PC-3 (cell line): Measurements from ENCODE around the gene CMC1. TPM values are rescaled to one million over a fixed set of nuclear protein-coding genes. Genes with fewer than 3 reads are reported as not detected.

Experiments
- ATAC-seq: fragments of 200-7000 bp; cut with Tn5 transposase; 2 replicates; pipeline ENCODE4 v1.9.1; 2020; ENCODE audit warnings: mild to moderate bottlenecking, moderate library complexity
- BruUV-seq: library from RNA; stranded (reverse); fragments of 400-500 nt; replicated peaks from 2 replicates; lab custom pipeline; 2021; lab: Mats Ljungman, UMichigan
- CTCF ChIA-PET: fragments of 300-600 bp; sonication (Branson Sonifier 250); formaldehyde crosslinking; loops from one replicate; lab custom pipeline; 2022; ENCODE audit warnings: antibody characterized with exemption; lab: Charles Lee
- POLR2A ChIA-PET: fragments of 300-600 bp; sonication (Branson Sonifier 250); formaldehyde crosslinking; loops from one replicate; lab custom pipeline; 2022; ENCODE audit warnings: antibody characterized with exemption; ENCODE audit not compliant: unreplicated experiment; lab: Charles Lee
- DNase-seq: peaks from one replicate; pipeline ENCODE4 v3.0.0-alpha.2; 2015
- H2AFZ ChIP-seq: fragments of 300-600 bp; sonication (generic); 2 replicates; pipeline ENCODE4 v1.6.0; 2016; ENCODE audit warnings: antibody characterized with exemption, low read length
- H3F3A ChIP-seq: fragments of 300-600 bp; sonication (generic); one replicate; pipeline ENCODE4 v1.6.0; 2017; ENCODE audit warnings: antibody characterized with exemption, low read length, control low read depth, mild to moderate bottlenecking; ENCODE audit not compliant: unreplicated experiment
- H3K27ac ChIP-seq: fragments of 300-600 bp; sonication (generic); 2 replicates; pipeline ENCODE4 v1.5.1; 2016; ENCODE audit warnings: mild to moderate bottlenecking, low read length
- H3K27me3 ChIP-seq: fragments of 300-600 bp; sonication (generic); 2 replicates; pipeline ENCODE4 v1.6.1; 2016; ENCODE audit warnings: low read length, mixed read lengths
- H3K36me3 ChIP-seq: fragments of 300-600 bp; sonication (generic); 2 replicates; pipeline ENCODE4 v1.6.1; 2016; ENCODE audit warnings: low read depth, mixed run types, low read length, mixed read lengths
- H3K4me1 ChIP-seq: fragments of 300-600 bp; sonication (generic); 2 replicates; pipeline ENCODE4 v1.5.1; 2016; ENCODE audit warnings: low read length; ENCODE audit not compliant: insufficient read depth
- H3K4me2 ChIP-seq: fragments of 300-600 bp; sonication (generic); 2 replicates; pipeline ENCODE4 v1.6.0; 2016; ENCODE audit warnings: low read length
- H3K4me3 ChIP-seq: fragments of 300-600 bp; sonication (generic); 2 replicates; pipeline ENCODE4 v1.5.1; 2016; ENCODE audit warnings: mild to moderate bottlenecking, low read length, mixed read lengths
- H3K79me2 ChIP-seq: fragments of 300-600 bp; sonication (generic); 2 replicates; pipeline ENCODE4 v1.6.1; 2017; ENCODE audit warnings: low read length, mixed read lengths
- H3K9ac ChIP-seq: fragments of 300-600 bp; sonication (generic); 2 replicates; pipeline ENCODE4 v1.6.0; 2016; ENCODE audit warnings: mild to moderate bottlenecking, low read length
- H3K9me2 ChIP-seq: fragments of 300-600 bp; sonication (generic); replicated peaks from 2 replicates; pipeline ENCODE4 v1.6.1; 2016; ENCODE audit warnings: mixed run types, low read length, mixed read lengths
- H3K9me3 ChIP-seq: fragments of 300-600 bp; sonication (generic); 2 replicates; pipeline ENCODE4 v1.6.1; 2016; ENCODE audit warnings: low read length, mixed read lengths
- H4K20me1 ChIP-seq: fragments of 300-600 bp; sonication (generic); 2 replicates; pipeline ENCODE4 v1.6.1; 2016; ENCODE audit warnings: low read length, mixed read lengths
- CTCF ChIP-seq: fragments of 300-600 bp; sonication (generic); conservative IDR thresholded peaks from 2 replicates; pipeline ENCODE4 v1.5.1; 2017; ENCODE audit warnings: antibody characterized with exemption, low read depth, mild to moderate bottlenecking, low read length
- EZH2 ChIP-seq: fragments of 300-600 bp; sonication (generic); IDR thresholded peaks from one replicate; pipeline ENCODE4 v1.6.1; 2017; ENCODE audit warnings: antibody characterized with exemption, mild to moderate bottlenecking, low read length; ENCODE audit not compliant: unreplicated experiment
- EZH2phosphoT487 ChIP-seq: fragments of 300-600 bp; sonication (generic); IDR thresholded peaks from 2 replicates; pipeline ENCODE4 v1.6.1; 2018; ENCODE audit warnings: mild to moderate bottlenecking, antibody characterized with exemption, low read length, borderline replicate concordance
- intact Hi-C: fragments of 100-400 bp; cut with micrococcal nuclease; formaldehyde crosslinking; loops from 2 replicates; pipeline ENCODE4 v1.9.0; 2023
- total RNA-seq: library from RNA; depleted of rRNA; stranded (reverse); fragments of >200 nt; gene quantifications from 2 replicates; pipeline ENCODE4 v1.2.3, GENCODE V29; 2014

Gene CMC1
- total RNA-seq, 1 experiment from 2014 or later: 16.7 TPM

DNA sequence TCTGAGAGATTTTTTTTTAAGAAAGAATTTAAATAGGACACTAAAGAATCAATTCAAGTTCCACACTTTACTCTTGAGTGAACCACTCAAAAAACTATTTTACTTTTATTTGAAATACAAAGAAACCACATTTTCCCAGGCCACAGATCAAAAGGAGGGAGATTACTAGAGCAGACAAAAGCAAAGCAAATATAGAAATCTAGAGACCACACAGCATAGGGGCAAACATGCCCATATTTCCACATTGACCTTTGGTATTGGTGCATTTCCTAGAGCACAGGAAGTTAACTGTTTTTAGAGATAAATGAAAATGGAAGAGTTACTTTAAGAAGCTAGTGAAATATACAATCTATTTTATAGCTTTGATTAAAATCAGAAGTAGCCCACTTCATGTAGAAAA is 79.6 kb downstream of the CMC1 start:
- Histone ChIP-seq H3K9me3 (no peaks in the 10 kb centered on the region), H3K4me2 (no peak overlapping the region), H3K4me3 (no peak overlapping the region), H4K20me1 (no peaks in the 10 kb centered on the region), H3K79me2 (no peaks in the 10 kb centered on the region), H3K27ac (no peak overlapping the region), H3F3A (no peaks in the 10 kb centered on the region), H3K9ac (no peak overlapping the region), H3K27me3 (no peaks in the 10 kb centered on the region), H2AFZ (no peak overlapping the region), H3K36me3 (peaks cover 22% of the 10 kb centered on the region), H3K4me1 (no peaks in the 10 kb centered on the region), H3K9me2 (no peaks in the 10 kb centered on the region)
- TF ChIP-seq EZH2 (no peak), CTCF (no peak), EZH2phosphoT487 (no peak)
- intact Hi-C loops: loop anchor here (10.0 kb wide), 2 partner anchors 1006 to 1186 kb away; no protein-coding TSS in a partner anchor
- CTCF ChIA-PET: no interaction called here
- DNase-seq (no peak), ATAC-seq (no peak)
- POLR2A ChIA-PET: no interaction called here
- BruUV-seq: no TSS peak

- ChIA-PET POLR2A (no interaction called here), CTCF (interaction anchor here (0.6 kb wide), 1 partner anchor 586 kb away, joined by 3 read pairs; no protein-coding TSS in a partner anchor)
- no TSS peak for BruUV-seq
- Histone ChIP-seq H3F3A (no peaks in the 10 kb centered on the region), H3K4me2 (no peak overlapping the region), H4K20me1 (no peaks in the 10 kb centered on the region), H3K9me2 (no peaks in the 10 kb centered on the region), H3K4me3 (no peak overlapping the region), H3K4me1 (no peaks in the 10 kb centered on the region), H3K36me3 (peaks cover 27% of the 10 kb centered on the region), H3K27ac (no peak overlapping the region), H3K27me3 (no peaks in the 10 kb centered on the region), H3K79me2 (no peaks in the 10 kb centered on the region), H3K9me3 (no peaks in the 10 kb centered on the region), H3K9ac (no peak overlapping the region), H2AFZ (no peak overlapping the region)
- intact Hi-C loops: loop anchor here (10.0 kb wide), 2 partner anchors 1008 to 1188 kb away; no protein-coding TSS in a partner anchor
- ATAC-seq: peak; percentile 35
- DNase-seq: peak; percentile 24
- TF ChIP-seq EZH2 (no peak), CTCF (no peak), EZH2phosphoT487 (no peak)
Measured at GRCh38 chr3:28322464-28322863, 81.0 kb downstream of the CMC1 start.

DNA sequence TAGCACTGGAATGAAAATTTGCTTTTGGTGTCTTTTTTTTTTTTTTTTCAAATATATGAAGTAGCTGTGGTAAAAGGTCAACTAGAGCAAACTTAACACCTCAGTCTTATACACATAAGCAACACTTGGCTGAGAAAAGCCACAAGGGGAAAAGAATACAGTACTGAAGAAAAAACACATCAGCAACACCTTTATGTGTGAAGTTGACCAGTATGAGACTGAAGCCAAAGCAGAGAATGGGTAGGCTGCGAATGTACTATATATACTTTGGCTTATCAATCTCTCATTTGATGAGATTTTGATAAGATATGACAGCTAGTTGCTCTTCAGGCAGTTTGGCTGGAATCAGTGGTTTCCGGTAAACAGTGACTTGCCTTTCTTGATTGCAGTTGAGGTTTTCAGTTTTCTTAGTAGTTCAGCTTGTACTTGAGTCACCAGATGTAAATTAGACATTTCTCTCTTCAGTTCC is 85.1 kb downstream of the CMC1 start:
- Histone ChIP-seq H3K9ac (no peak overlapping the region), H4K20me1 (0 out of 2 replicates have a peak, but pooled peaks cover 5% of the 10 kb centered on the region), H3K4me2 (no peak overlapping the region), H3K79me2 (no peaks in the 10 kb centered on the region), H3K27ac (no peak overlapping the region), H3K4me1 (no peaks in the 10 kb centered on the region), H3K9me2 (no peaks in the 10 kb centered on the region), H2AFZ (no peak overlapping the region), H3F3A (no peaks in the 10 kb centered on the region), H3K4me3 (no peak overlapping the region), H3K27me3 (no peaks in the 10 kb centered on the region), H3K36me3 (peaks cover 30% of the 10 kb centered on the region), H3K9me3 (no peaks in the 10 kb centered on the region)
- BruUV-seq: no TSS peak
- TF ChIP-seq CTCF (no peak), EZH2phosphoT487 (no peak), EZH2 (no peak)
- ChIA-PET CTCF (interaction anchor here (0.7 to 1.1 kb wide), 2 partner anchors 9 to 615 kb away, joined by 3 to 4 read pairs; no protein-coding TSS in a partner anchor), POLR2A (no interaction called here)
- intact Hi-C loops: loop anchor here (5.0 to 10.0 kb wide), 3 partner anchors 384 to 1192 kb away; no protein-coding TSS in a partner anchor
- DNase-seq: no peak
- no peak for ATAC-seq
